Vein endothelial cell (primary cell): ENCODE measurements around the gene FBXW9. TPM values are rescaled to one million over a fixed set of nuclear protein-coding genes. Genes with fewer than 3 reads are reported as not detected.

Experiments
- small RNA-seq: library from RNA; depleted of rRNA; stranded (forward); fragments of <200 nt; gene quantifications from one replicate; pipeline ENCODE3, GENCODE V24; 2012
- total RNA-seq: library from RNA; depleted of rRNA; stranded (reverse); fragments of >200 nt; gene quantifications from 2 replicates; pipeline ENCODE4 v1.2.3, GENCODE V29; 2012

FBXW9 gene
- 16.5 and 21.9 TPM in 2 replicates for total RNA-seq

DNA sequence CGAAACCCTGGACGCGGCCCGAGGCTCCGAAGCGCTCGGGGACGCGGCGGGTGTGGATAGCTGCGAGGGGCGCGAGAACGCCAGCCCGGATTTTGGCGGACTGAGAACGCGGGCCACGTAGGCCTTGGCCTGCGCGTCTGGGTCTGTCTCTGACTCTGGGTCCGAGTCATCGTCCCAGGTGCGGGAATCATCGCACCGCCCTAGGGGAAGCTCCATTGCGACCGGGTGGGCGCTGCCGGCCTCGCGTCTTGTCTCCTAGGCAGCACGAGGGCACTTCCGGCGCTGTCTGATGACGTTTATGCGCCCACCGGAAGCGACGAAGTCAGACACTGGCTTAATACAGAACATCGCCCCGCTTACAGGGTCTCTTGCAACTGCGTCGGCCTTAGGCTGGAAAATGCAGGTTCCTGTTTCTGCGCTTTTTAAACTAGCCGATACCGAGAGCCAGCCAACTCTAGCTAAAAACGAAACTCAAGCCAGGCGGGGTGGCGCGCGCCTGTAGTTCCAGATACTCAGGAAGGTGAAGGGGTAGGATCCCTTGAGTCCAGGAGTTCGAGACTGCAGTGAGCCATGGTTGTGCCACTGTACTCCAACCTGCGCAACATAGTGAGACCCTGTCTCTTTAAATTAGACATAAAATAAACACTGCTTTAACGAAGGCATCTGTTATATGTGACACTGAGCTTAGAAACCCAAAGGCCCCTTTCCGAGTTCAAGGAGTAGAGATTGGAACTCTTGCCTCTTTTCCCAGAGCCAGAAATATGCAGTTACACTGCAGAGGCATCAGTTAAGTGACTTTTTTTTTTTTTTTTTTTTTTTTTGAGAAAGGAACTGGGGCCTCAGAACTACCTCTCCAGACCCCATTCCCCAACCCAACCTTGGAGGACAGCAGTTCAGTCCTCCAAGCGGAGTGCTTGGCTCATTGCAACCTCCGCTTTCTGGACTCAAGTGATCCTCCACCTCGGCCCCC is at the start of gene FBXW9:
Gene FBXW9 (minus strand): TSS at position 266 of the 970 bp plus-strand sequence. CDS start 50 bp downstream, at position 216.

DNA sequence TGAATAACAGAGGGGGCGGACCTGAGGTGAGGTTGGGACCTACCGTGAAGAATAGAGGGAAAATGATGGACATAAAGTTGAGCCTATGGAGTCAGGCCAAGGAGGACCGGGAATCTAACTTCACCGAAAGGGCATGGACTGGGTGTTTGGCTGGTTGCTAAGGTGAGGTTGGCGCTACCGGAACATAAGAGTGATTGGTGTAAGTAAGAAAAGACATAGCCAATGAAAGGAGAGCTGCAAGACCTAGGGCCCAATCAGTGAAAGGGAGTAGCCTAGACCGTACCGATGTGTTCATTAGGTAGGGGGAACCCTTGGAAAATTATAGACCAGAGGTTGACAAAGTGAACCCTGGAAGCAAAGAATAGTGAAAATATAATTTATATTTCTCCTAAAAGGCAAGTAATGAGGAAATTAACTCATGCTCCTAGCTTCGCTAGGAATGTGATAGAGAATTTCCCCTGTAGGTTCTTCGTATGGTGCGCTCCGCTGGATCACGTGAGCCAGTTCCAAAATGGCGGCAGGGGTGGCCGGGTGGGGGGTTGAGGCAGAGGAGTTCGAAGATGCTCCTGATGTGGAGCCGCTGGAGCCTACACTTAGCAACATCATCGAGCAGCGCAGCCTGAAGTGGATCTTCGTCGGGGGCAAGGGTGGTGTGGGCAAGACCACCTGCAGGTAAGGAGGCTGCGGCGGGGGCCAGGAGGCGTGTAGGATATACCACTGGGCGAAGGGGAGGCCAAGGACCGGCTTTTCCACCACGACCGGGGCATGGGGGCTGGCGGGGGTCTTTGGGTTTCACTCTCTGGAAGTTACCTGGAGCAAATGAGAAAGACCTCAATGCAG is 40.8 kb upstream of the FBXW9 start, which contains the start of gene GET3:
Gene GET3 (plus strand): TSS at position 503 of the 840 bp plus-strand sequence. CDS start 9 bp downstream, at position 512.

DNA sequence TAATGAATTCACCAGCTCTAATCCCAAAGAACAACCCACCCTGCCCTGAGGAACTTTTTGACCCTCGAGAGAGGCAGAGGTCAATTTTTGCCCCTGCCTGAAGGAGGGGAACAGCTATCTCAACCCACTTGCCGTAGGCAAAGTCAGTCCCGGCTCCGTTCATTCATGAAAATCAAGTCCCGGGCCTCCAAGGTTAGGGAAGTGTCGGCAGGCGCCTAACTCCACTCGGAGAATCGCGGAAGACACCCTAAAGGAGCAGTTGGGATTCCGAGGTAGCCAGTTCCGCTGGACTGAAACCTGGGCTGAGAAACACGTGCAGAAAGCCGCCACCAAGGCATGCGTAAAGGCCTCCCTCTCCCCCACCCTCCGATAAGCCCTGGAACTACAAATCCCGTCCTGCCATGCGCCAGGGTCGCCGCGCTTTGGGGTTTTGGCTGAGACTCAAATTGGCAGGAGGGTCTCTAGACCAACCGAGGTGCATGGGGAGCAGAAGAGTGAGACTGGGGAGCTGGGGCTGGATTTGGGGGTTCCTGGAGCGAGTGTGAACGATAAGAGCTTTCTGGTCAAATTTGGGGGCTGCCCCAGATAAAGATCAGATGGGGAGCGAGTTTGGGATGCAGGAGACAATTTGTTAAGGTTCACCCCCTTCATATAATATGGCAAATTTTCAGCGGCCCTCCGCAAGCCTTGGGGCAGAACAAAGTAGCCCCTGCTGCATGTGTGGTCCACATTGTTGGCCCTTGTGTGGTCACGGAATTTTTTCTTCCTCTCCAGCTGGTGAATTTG is 27.4 kb upstream of the FBXW9 start, which contains the start of gene TNPO2:
Gene TNPO2 (minus strand): TSS at position 292 of the 786 bp plus-strand sequence. CDS start 2,955 bp downstream, outside the sequence.

DNA sequence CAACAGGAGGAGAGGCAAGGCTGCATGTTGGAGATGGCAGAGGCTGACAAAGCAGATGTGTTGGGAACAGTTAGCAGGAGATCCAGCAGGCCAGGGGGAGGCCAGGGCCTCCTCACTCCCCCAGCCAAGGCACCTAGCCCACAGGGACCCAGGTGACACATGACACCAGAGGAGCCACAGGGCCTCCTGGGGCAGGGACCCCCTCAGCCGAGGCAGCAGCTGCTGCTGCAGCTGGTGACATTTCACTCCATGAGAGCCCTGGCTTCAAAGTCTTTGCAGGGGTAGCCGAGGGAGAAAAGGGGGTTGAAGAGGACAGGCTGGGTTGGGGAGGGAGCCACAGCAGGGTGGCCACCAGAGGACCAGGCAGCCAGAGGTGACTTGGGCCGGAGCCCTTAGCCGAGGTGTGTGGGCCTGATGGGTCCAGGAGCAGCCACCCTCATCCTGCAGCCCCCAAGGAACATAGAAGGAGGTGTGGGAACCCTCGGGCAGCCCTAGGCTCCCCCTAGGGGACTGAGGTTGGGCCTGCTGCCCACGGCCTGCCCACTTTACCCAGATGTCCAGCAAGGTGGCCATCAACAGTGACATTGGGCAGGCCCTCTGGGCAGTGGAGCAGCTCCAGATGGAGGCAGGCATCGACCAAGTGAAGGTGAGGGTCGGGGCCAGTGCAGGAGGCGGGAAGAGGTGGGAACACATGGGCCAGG is 8.8 kb downstream of the FBXW9 start, which contains the start of gene GNG14:
Gene GNG14 (plus strand): TSS at position 503 of the 701 bp plus-strand sequence. CDS start 51 bp downstream, at position 554.

DNA sequence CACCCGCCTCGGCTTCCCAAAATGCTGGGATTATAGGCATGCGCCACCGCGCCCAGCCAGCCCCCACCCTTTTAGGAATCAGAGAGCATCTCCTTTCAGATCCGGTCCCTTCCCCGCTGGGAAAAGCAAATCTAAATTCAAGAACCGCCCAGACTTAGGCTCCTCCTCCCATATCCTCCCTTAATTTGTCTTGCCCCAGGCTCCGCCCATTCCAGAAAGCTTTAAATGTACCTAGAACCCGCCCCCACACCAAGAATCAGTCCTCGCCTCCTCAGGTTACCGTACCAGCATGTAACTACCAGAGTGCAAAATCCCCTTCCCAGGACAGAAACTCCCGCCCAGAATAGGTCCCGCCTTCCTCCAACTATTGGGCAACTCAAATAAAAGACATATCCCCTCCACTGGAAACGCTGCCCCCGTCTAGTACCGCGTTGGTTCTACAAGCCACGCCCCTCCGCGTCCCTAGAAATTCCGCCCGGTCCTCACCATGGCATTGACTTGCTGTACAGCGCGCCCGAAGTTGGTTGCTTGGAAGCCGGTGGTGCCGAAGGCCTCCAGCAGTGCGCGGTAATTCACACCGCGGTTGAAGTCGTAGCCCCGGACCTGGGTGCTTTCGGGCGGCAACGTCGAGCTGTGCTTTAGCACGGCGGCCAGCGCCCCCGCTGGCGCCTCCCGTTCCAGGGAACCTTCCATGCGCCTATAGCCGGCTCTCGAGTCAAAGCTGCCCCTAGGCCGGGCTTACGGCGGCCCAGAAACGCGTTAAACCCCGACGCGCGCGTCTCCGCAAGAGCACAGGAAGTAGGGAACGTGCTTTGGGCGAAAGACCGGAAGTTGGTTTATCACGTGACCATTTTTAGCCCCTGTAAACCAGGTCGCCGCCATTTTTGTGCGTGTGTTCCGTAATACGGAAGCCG is 15.1 kb downstream of the FBXW9 start, which contains the start of gene DHPS:
Gene DHPS (minus strand): TSS at position 807 of the 914 bp plus-strand sequence. CDS start 114 bp downstream, at position 693.

DNA sequence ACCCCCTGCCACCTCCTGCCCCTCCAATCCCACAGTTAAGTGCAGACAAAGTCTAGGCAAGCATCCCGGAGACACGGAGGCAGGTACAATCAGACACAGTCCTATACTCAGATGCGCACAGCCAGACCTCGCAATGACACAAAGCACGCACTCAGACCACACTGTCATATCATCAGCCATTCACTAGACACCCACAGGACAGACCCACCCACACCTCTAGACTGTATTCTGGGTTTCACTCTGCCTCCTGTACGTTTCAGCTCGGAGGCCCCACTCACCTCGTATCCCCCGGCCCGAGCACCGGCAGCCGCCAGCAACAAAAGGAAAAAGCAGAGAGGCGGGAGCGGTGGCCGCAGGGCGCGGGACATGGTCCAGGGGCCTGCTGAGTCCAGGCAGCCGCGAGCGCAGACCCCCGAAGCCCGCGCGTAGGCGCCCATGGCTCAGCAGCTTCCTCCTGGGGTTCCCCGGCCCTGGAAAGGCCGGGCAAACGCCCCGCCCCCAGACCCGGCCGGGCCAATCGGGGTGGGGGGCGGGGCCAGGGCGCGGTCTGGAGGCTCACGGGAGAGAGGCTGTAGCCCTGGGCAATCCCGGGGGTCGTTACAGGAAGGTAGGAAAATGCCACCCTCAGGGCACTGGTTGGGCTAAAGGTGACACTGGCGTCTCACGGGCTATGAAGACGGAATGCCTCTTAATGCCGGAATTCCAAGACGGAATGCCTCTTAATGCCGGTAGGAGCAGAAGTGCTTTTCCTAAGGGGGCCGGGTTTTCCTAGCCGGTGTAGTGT is 30.0 kb downstream of the FBXW9 start, which contains the start of the genes MAN2B1 and WDR83:
Gene MAN2B1 (minus strand): TSS at position 478 of the 784 bp plus-strand sequence. CDS start 41 bp downstream, at position 437.
Gene WDR83 (plus strand): TSS at position 543 of the 784 bp plus-strand sequence. CDS start 2,984 bp downstream, outside the sequence.

Small RNAs within 50 kb of the gene (small RNA-seq; reads per million reads assigned to genes)
- 12.4 reads per million, percentile 96 among the genes with 10 or more reads in this experiment for gene SNORD41

Other genes with a start within 250 kb of the FBXW9 start
- gene ZNF709, start 211.8 kb downstream of the FBXW9 start, total RNA-seq, result 2.3 and 3.6 TPM in 2 replicates
- 5.9 and 6.9 TPM in 2 replicates for gene ZNF564, start 145.1 kb downstream of the FBXW9 start, total RNA-seq
- gene ZNF490, start 85.8 kb downstream of the FBXW9 start, total RNA-seq, result 7.2 and 9.9 TPM in 2 replicates
- gene ZNF791, start 85.7 kb downstream of the FBXW9 start, total RNA-seq, result 18.3 and 20.6 TPM in 2 replicates
- 51.2 and 53.2 TPM in 2 replicates for gene MAN2B1, start 29.9 kb downstream of the FBXW9 start, total RNA-seq
- 4.9 and 8.8 TPM in 2 replicates for gene WDR83, start 29.8 kb downstream of the FBXW9 start, total RNA-seq
- 52.6 and 53.0 TPM in 2 replicates for gene DHPS, start 14.8 kb downstream of the FBXW9 start, total RNA-seq
- gene GNG14, start 8.6 kb downstream of the FBXW9 start, total RNA-seq, result not detected in 2 replicates
- 55.5 and 61.4 TPM in 2 replicates for gene TNPO2, start 27.3 kb upstream of the FBXW9 start, total RNA-seq
- gene TRIR, start 38.1 kb upstream of the FBXW9 start, total RNA-seq, result 169 and 191 TPM in 2 replicates
- 89.2 and 91.0 TPM in 2 replicates for gene GET3, start 40.9 kb upstream of the FBXW9 start, total RNA-seq
- not detected in 2 replicates for gene BEST2, start 55.2 kb upstream of the FBXW9 start, total RNA-seq
- gene HOOK2, start 78.9 kb upstream of the FBXW9 start, total RNA-seq, result 9.0 and 9.5 TPM in 2 replicates
- gene JUNB, start 94.9 kb upstream of the FBXW9 start, total RNA-seq, result 57.4 and 78.7 TPM in 2 replicates
- gene PRDX2, start 105.2 kb upstream of the FBXW9 start, total RNA-seq, result 221 and 264 TPM in 2 replicates
- not detected in 2 replicates for gene THSD8, start 105.4 kb upstream of the FBXW9 start, total RNA-seq
- gene RNASEH2A, start 110.0 kb upstream of the FBXW9 start, total RNA-seq, result 19.5 and 25.5 TPM in 2 replicates
- gene RTBDN, start 137.9 kb upstream of the FBXW9 start, total RNA-seq, result not detected in 2 replicates
- gene MAST1, start 141.9 kb upstream of the FBXW9 start, total RNA-seq, result 0.29 and 0.33 TPM in 2 replicates
- 16.8 and 20.9 TPM in 2 replicates for gene DNASE2, start 184.8 kb upstream of the FBXW9 start, total RNA-seq
- not detected in 2 replicates for gene KLF1, start 190.6 kb upstream of the FBXW9 start, total RNA-seq
- 30.1 and 33.7 TPM in 2 replicates for gene GCDH, start 194.5 kb upstream of the FBXW9 start, total RNA-seq
- gene SYCE2, start 222.7 kb upstream of the FBXW9 start, total RNA-seq, result not detected in 2 replicates
- gene FARSA, start 237.1 kb upstream of the FBXW9 start, total RNA-seq, result 74.1 and 78.0 TPM in 2 replicates
- gene CALR, start 242.0 kb upstream of the FBXW9 start, total RNA-seq, result 2,084 and 2,158 TPM in 2 replicates
- 94.9 and 104 TPM in 2 replicates for gene RAD23A, start 249.2 kb upstream of the FBXW9 start, total RNA-seq